Measurements from ENCODE around the gene GALNS. TPM values are rescaled to one million over a fixed set of nuclear protein-coding genes. Genes with fewer than 3 reads are reported as not detected.
"Not testable (repeated sequence)": the region's sequence is repeated elsewhere in the genome, so short reads cannot be mapped to it uniquely, and the experiment has no call there.

Gene GALNS
- total RNA-seq, 2 donors from 2014 or later: 8.8 to 48.8 TPM

DNA sequence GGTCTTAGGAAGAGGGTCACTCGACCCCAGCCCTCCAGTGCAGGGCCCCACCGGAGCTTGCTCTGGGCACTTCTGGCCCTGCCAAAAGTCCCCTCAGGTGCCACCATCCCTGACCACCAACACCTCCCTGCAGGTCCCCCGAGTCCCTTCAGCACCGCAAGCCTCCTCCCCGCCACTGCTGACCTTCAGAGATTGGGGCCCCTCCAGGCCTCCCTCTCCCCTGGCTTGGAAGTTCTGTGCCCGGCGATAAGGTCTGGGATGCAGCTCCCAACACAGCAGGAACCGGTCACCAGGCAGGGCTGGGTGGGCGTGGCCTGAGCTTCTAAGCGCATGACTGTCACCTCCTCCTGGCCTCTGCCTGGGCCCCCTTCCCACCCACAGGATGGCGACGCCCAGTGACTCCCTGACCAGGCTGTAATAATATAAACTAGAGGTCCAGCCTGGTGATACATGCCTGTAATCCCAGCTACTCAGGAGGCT is 82.9 kb downstream of the GALNS start:
- no peaks in the 10 kb centered on the region for H3K27me3 ChIP-seq
- ATAC-seq (no peak), DNase-seq (peak in 3 of 4 donors; percentile 36 to 46 (median 41))
- H3K4me1 ChIP-seq: peaks cover 53% of the 10 kb centered on the region
- WGBS, 2 donors: 54 to 60% methylated on average over 10 to 12 of the region's 12 CpGs
- peak overlapping the region in 2 of 4 donors; percentile 68 to 83 for H3K27ac ChIP-seq
- TF ChIP-seq CTCF (IDR thresholded peaks at IDR 0.05) (no peak), POLR2A (IDR thresholded peaks at IDR 0.05) (no peak)
- H3K4me3 ChIP-seq: no peak overlapping the region
- intact Hi-C loops (cut with DNase I): no loop called here
- H3K9me3 ChIP-seq: no peaks in the 10 kb centered on the region
- no peaks in the 10 kb centered on the region for H3K36me3 ChIP-seq (replicated peaks in 1 of 2; ENCODE audit: insufficient read depth in 1 of 2, low read depth in 2 of 2)

GRCh38 chr16:88772871-88773811 is 83.6 kb downstream of the GALNS start:
- H3K27me3 ChIP-seq: no peaks in the 10 kb centered on the region
- intact Hi-C loops (cut with DNase I): no loop called here
- H3K4me1 ChIP-seq: peaks cover 60% of the 10 kb centered on the region
- TF ChIP-seq POLR2A (IDR thresholded peaks at IDR 0.05) (peak in 1 of 3 donors; percentile 31), CTCF (IDR thresholded peaks at IDR 0.05) (no peak)
- no peaks in the 10 kb centered on the region for H3K36me3 ChIP-seq (replicated peaks in 1 of 2; ENCODE audit: insufficient read depth in 1 of 2, low read depth in 2 of 2)
- peak; percentile 55 for ATAC-seq
- peak overlapping the region in 3 of 4 donors; percentile 68 to 83 (median 74) for H3K27ac ChIP-seq
- no peak overlapping the region for H3K4me3 ChIP-seq
- WGBS, 2 donors: 8 to 44% methylated on average over 5 to 29 of the region's 29 CpGs
- DNase-seq: peak; percentile 48 to 81 (median 74)
- no peaks in the 10 kb centered on the region for H3K9me3 ChIP-seq

- H3K27ac ChIP-seq: peak overlapping the region; percentile 32 to 85 (median 84)
- 95% methylated on average over 4 of the region's 23 CpGs; no CpG with 5 or more reads in 1 of the 2 donors for WGBS, 2 donors
- H3K27me3 ChIP-seq; H3K36me3 ChIP-seq (replicated peaks in 1 of 2; ENCODE audit: insufficient read depth in 1 of 2, low read depth in 2 of 2); ATAC-seq; intact Hi-C loops (cut with DNase I); H3K9me3 ChIP-seq; H3K4me3 ChIP-seq; DNase-seq: not testable (repeated sequence)
- H3K4me1 ChIP-seq: peaks cover 73% of the 10 kb centered on the region
Observed at GRCh38 chr16:88771781-88772180, 85.0 kb downstream of the GALNS start.

GRCh38 chr16:88771294-88771772 is 85.4 kb downstream of the GALNS start:
- H3K27ac ChIP-seq: peak overlapping the region; percentile 48 to 85 (median 84)
- H3K4me1 ChIP-seq: peaks cover 78% of the 10 kb centered on the region
- no peaks in the 10 kb centered on the region for H3K9me3 ChIP-seq
- DNase-seq (no peak), ATAC-seq (no peak)
- TF ChIP-seq CTCF (IDR thresholded peaks at IDR 0.05): no peak
- TF ChIP-seq POLR2A (IDR thresholded peaks at IDR 0.05): no peak
- WGBS, 2 donors: 60 to 75% methylated on average over 4 to 18 of the region's 19 CpGs
- no peaks in the 10 kb centered on the region for H3K27me3 ChIP-seq
- no peaks in the 10 kb centered on the region for H3K36me3 ChIP-seq (replicated peaks in 1 of 2; ENCODE audit: insufficient read depth in 1 of 2, low read depth in 2 of 2)
- H3K4me3 ChIP-seq: no peak overlapping the region
- intact Hi-C loops (cut with DNase I): no loop called here
